ENCODE results near the gene ODC1. TPM values are rescaled to one million over a fixed set of nuclear protein-coding genes. Genes with fewer than 3 reads are reported as not detected.

The ODC1 gene
- polyA plus RNA-seq, 1 donor (not counting 4 experiments of a cell fraction or from before 2014, with no cell fraction given), result 637 TPM

GRCh38 chr2:10433264-10433946 lies 14.7 kb downstream of the ODC1 start:
- no peaks in the 10 kb centered on the region for H3K27me3 ChIP-seq (ENCODE audit: control insufficient read depth, extremely low read depth, insufficient read depth, low read length)
- FAIRE-seq, result no peak
- DNase-seq (ENCODE audit: low read depth, low spot score), result no peak
- dilution Hi-C loops (cut with MboI; ENCODE audit: extremely low pct_ligation_motif_present, low sequenced_read_pairs), result no loop called here
- H2AFZ ChIP-seq (ENCODE audit: control insufficient read depth, low read length), result no peak overlapping the region
- H3K79me2 ChIP-seq (ENCODE audit: control insufficient read depth, insufficient read depth, low read length), result no peaks in the 10 kb centered on the region
- TF ChIP-seq, protein P1, sequence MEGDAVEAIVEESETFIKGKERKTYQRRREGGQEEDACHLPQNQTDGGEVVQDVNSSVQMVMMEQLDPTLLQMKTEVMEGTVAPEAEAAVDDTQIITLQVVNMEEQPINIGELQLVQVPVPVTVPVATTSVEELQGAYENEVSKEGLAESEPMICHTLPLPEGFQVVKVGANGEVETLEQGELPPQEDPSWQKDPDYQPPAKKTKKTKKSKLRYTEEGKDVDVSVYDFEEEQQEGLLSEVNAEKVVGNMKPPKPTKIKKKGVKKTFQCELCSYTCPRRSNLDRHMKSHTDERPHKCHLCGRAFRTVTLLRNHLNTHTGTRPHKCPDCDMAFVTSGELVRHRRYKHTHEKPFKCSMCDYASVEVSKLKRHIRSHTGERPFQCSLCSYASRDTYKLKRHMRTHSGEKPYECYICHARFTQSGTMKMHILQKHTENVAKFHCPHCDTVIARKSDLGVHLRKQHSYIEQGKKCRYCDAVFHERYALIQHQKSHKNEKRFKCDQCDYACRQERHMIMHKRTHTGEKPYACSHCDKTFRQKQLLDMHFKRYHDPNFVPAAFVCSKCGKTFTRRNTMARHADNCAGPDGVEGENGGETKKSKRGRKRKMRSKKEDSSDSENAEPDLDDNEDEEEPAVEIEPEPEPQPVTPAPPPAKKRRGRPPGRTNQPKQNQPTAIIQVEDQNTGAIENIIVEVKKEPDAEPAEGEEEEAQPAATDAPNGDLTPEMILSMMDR (optimal IDR thresholded peaks at IDR 0.05 in 1 of 3, IDR thresholded peaks at IDR 0.05 in 1 of 3, conservative IDR thresholded peaks at IDR 0.05 in 1 of 3; ENCODE audit: extremely low read depth in 1 of 3, insufficient read depth in 2 of 3, low read length in 3 of 3), result no peak
- TF ChIP-seq EZH2 (IDR thresholded peaks at IDR 0.05; ENCODE audit: low read length), result no peak
- H3K27ac ChIP-seq (ENCODE audit: control insufficient read depth, insufficient read depth, low read length), result no peak overlapping the region
- no peak overlapping the region for H3K4me3 ChIP-seq (ENCODE audit: control insufficient read depth in 2 of 3, extremely low read depth in 1 of 3, insufficient read depth in 2 of 3, low read depth in 1 of 3, low read length in 3 of 3)
- H3K9ac ChIP-seq (ENCODE audit: control insufficient read depth, extremely low read depth, insufficient read depth, low read length), result no peak overlapping the region
- no peaks in the 10 kb centered on the region for H3K36me3 ChIP-seq (ENCODE audit: control insufficient read depth in 2 of 2, extremely low read depth in 1 of 2, insufficient read depth in 2 of 2, low read length in 2 of 2)
- H3K4me2 ChIP-seq (ENCODE audit: control insufficient read depth, extremely low read depth, insufficient read depth, low read depth, low read length), result no peak overlapping the region
- no peaks in the 10 kb centered on the region for H4K20me1 ChIP-seq (ENCODE audit: control insufficient read depth, extremely low read depth, insufficient read depth, low read length)
- no peaks in the 10 kb centered on the region for H3K4me1 ChIP-seq (ENCODE audit: control insufficient read depth, extremely low read depth, insufficient read depth, low read length)
- no peaks in the 10 kb centered on the region for H3K9me3 ChIP-seq (ENCODE audit: control insufficient read depth, low read depth, low read length)
- no peaks in the 10 kb centered on the region for H3K9me1 ChIP-seq (ENCODE audit: control insufficient read depth, extremely low read depth, insufficient read depth, low read length)

DNA sequence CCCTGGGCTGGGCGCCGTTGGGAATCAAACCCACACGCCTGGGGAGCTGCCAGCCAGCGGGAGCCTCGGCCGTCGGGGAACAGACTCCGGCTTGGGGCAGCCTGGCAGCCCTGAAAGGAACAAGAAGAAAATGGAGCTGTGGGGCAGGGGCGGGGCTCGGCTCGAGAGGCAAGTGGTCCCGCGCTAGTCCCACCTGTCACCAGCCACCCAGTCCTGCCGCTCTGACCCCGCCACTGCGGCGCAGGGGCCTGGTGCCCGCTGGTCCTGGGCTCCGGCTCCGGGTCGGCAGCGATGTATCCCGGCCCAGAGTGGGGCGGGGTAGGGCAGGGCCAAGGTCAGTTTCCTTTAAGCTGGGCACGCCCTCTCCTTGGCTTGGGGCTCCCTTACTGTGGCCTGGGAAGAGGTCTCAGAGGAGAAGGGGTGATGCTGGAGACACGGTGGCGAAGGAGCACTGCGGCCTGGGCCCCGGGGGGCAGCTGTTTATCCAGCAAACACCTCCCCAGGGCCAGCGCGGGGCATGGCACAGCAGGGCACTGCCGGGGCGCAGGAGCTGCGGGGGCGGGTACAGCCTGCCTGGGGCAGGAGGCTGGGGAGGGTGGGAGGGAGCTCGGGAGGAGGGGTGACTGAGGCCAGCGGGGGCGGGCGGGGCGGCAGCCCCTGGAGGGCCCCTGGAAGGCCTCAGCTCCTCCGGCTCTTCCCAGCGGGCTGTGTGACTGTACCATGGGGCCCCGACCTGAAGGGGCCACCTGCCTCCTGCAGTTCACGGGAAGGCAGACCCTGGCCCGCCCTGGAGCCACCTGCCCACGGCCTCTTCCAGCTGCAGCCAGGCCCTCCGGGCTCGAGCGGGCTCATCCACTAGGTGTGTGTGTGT lies 15.6 kb downstream of the ODC1 start:
- FAIRE-seq (no peak), DNase-seq (ENCODE audit: low read depth, low spot score) (no peak)
- no peaks in the 10 kb centered on the region for H3K27me3 ChIP-seq (ENCODE audit: control insufficient read depth, extremely low read depth, insufficient read depth, low read length)
- no peaks in the 10 kb centered on the region for H3K36me3 ChIP-seq (ENCODE audit: control insufficient read depth in 2 of 2, extremely low read depth in 1 of 2, insufficient read depth in 2 of 2, low read length in 2 of 2)
- TF ChIP-seq, protein P1 (optimal IDR thresholded peaks at IDR 0.05 in 1 of 3, IDR thresholded peaks at IDR 0.05 in 1 of 3, conservative IDR thresholded peaks at IDR 0.05 in 1 of 3; ENCODE audit: extremely low read depth in 1 of 3, insufficient read depth in 2 of 3, low read length in 3 of 3), result no peak
- TF ChIP-seq EZH2 (IDR thresholded peaks at IDR 0.05; ENCODE audit: low read length), result no peak
- no peaks in the 10 kb centered on the region for H3K79me2 ChIP-seq (ENCODE audit: control insufficient read depth, insufficient read depth, low read length)
- no peaks in the 10 kb centered on the region for H3K9me1 ChIP-seq (ENCODE audit: control insufficient read depth, extremely low read depth, insufficient read depth, low read length)
- dilution Hi-C loops (cut with MboI; ENCODE audit: extremely low pct_ligation_motif_present, low sequenced_read_pairs), result no loop called here
- no peak overlapping the region for H3K27ac ChIP-seq (ENCODE audit: control insufficient read depth, insufficient read depth, low read length)
- H3K4me3 ChIP-seq (ENCODE audit: control insufficient read depth in 2 of 3, extremely low read depth in 1 of 3, insufficient read depth in 2 of 3, low read depth in 1 of 3, low read length in 3 of 3), result peak overlapping the region in 2 of 3 experiments; percentile 40 to 59
- H3K4me2 ChIP-seq (ENCODE audit: control insufficient read depth, extremely low read depth, insufficient read depth, low read depth, low read length), result peak overlapping the region; percentile 42
- H3K4me1 ChIP-seq (ENCODE audit: control insufficient read depth, extremely low read depth, insufficient read depth, low read length), result no peaks in the 10 kb centered on the region
- H3K9me3 ChIP-seq (ENCODE audit: control insufficient read depth, low read depth, low read length), result no peaks in the 10 kb centered on the region
- no peaks in the 10 kb centered on the region for H4K20me1 ChIP-seq (ENCODE audit: control insufficient read depth, extremely low read depth, insufficient read depth, low read length)
- no peak overlapping the region for H2AFZ ChIP-seq (ENCODE audit: control insufficient read depth, low read length)
- peak overlapping the region; percentile 43 for H3K9ac ChIP-seq (ENCODE audit: control insufficient read depth, extremely low read depth, insufficient read depth, low read length)
